Measurements from ENCODE around the gene SLC25A45. TPM values are rescaled to one million over a fixed set of nuclear protein-coding genes. Genes with fewer than 3 reads are reported as not detected.
A peak's percentile ranks its signal among the peaks of the same experiment; 100 is the strongest.

Gene SLC25A45
- total and polyA plus RNA-seq, 11 donors = 3.8 to 11.6 (median 6.6) TPM

DNA sequence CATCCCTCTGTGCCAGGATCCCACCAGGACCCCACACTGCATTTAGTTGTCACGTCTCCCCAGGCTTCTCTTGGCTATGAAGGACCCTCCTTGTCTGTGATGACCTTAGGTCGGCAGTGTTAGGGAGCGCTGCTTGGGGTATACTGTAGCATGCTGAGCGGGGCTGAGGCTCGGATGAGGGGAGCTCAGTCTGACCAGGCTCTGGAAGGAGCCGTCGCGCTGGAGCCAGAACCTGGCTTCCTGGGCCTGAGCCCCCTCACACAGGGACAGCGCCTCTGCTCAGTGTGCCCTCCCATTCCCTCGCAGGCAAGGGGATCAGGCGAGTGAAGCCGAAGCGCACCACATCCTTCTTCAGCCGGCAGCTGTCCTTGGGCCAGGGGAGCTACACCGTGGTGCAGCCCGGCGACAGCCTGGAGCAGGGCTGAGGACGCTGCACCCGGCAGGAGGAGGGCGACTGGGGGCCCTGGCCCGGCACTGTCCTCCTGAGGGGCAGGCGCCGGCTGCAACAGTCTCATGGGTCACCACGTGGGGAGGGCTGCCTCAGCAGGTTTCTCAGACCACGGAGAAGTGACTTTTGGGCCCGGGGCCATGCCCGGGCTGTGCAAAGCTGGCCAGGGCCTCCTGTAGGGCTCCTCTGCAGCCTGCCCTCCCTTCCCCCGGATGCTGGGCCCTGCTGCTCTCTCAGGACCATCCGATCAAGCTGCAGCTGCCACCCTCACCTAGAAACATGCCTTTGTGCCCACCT is 28.7 kb upstream of the SLC25A45 start:
- peak in 3 of 5 donors; percentile 18 to 55 (median 26) for DNase-seq
- intact Hi-C loops (cut with DNase I) = loop anchor here in 3 of 10 donors (2.0 to 10.0 kb wide), 2 partner anchors 20 to 46 kb away; no protein-coding TSS in a partner anchor
- peak in 1 of 4 donors; percentile 7 for ATAC-seq
- WGBS, 4 donors = 84 to 95% (median 88%) methylated on average over 16 to 29 of the region's 29 CpGs
- Histone ChIP-seq H3K9me3 (no peaks in the 10 kb centered on the region), H3K27ac (peak overlapping the region in 3 of 12 donors; percentile 67 to 71 (median 68)), H3K4me1 (peaks cover 0 to 30% (median 18%) of the 10 kb centered on the region in 12 donors), H3K27me3 (no peaks in the 10 kb centered on the region), H3K4me3 (no peak overlapping the region), H3K36me3 (peaks cover 0 to 75% (median 50%) of the 10 kb centered on the region in 9 donors)
- no peak for TF ChIP-seq CTCF (IDR thresholded peaks at IDR 0.05)
- no peak for TF ChIP-seq POLR2A (IDR thresholded peaks at IDR 0.05)

GRCh38 chr11:65404638-65405339 is 22.3 kb upstream of the SLC25A45 start:
- Histone ChIP-seq H3K4me1 (peaks cover 0 to 25% (median 13%) of the 10 kb centered on the region in 12 donors), H3K36me3 (peaks cover 2 to 93% (median 80%) of the 10 kb centered on the region in 9 donors), H3K27me3 (no peaks in the 10 kb centered on the region), H3K9me3 (no peaks in the 10 kb centered on the region), H3K4me3 (no peak overlapping the region), H3K27ac (peak overlapping the region in 10 of 12 donors; percentile 54 to 88 (median 76))
- TF ChIP-seq CTCF (IDR thresholded peaks at IDR 0.05) (no peak), POLR2A (IDR thresholded peaks at IDR 0.05) (no peak)
- 62 to 88% (median 79%) methylated on average over 9 to 24 of the region's 24 CpGs for WGBS, 4 donors
- intact Hi-C loops (cut with DNase I) = loop anchor here in 1 of 10 donors (2.0 kb wide), 1 partner anchor 14 kb away; no protein-coding TSS in a partner anchor
- DNase-seq (peak; percentile 45 to 77 (median 66)), ATAC-seq (peak; percentile 62 to 93 (median 80))

GRCh38 chr11:65404210-65404609 is 21.8 kb upstream of the SLC25A45 start:
- TF ChIP-seq POLR2A (IDR thresholded peaks at IDR 0.05) = no peak
- no peaks in the 10 kb centered on the region for H3K9me3 ChIP-seq
- WGBS, 4 donors = 74 to 80% (median 76%) methylated on average over 11 to 13 of the region's 13 CpGs
- H3K27ac ChIP-seq = peak overlapping the region; percentile 24 to 88 (median 72)
- H3K4me3 ChIP-seq = no peak overlapping the region
- intact Hi-C loops (cut with DNase I) = loop anchor here in 1 of 10 donors (2.0 kb wide), 1 partner anchor 13 kb away; no protein-coding TSS in a partner anchor
- peaks cover 2 to 93% (median 82%) of the 10 kb centered on the region in 9 donors for H3K36me3 ChIP-seq
- ATAC-seq = peak in 1 of 4 donors; percentile 8
- H3K4me1 ChIP-seq = peaks cover 0 to 25% (median 13%) of the 10 kb centered on the region in 12 donors
- DNase-seq = no peak
- H3K27me3 ChIP-seq = no peaks in the 10 kb centered on the region

DNA sequence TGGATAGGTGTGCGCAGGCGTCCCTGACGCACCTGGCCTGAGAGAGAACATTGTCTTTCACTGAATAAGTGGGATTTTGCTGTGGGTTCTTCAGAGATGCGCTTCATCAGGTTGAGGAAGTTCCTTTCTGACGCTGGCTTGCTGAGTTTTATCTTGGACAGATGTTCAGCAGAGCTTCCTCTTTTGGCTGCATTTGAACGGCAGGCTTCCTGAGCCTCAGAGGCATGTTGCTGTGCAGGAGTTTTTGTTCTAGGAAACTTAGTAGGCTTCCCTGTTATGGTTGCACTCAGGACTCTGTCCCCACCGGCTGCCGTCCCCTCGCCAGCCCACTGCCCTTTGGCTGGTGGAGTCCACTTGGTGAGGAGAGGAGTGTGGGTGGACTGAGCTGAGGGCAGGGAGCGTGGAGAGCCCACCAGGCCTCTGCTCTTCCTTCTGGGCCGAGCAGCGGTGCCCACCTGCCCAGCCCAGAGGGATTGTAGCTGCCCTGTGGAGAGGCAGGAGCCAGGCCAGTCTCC is 21.2 kb upstream of the SLC25A45 start:
- Histone ChIP-seq H3K27ac (peak overlapping the region; percentile 24 to 88 (median 72)), H3K4me3 (no peak overlapping the region), H3K27me3 (no peaks in the 10 kb centered on the region), H3K36me3 (peaks cover 2 to 93% (median 81%) of the 10 kb centered on the region in 9 donors), H3K4me1 (peaks cover 0 to 25% (median 13%) of the 10 kb centered on the region in 12 donors), H3K9me3 (no peaks in the 10 kb centered on the region)
- intact Hi-C loops (cut with DNase I) = loop anchor here in 1 of 10 donors (2.0 kb wide), 1 partner anchor 13 kb away; no protein-coding TSS in a partner anchor
- 61 to 66% (median 65%) methylated on average over 12 of the region's 12 CpGs for WGBS, 4 donors
- peak in 3 of 4 donors; percentile 16 to 52 (median 52) for ATAC-seq
- DNase-seq = peak in 1 of 5 donors; percentile 45
- no peak for TF ChIP-seq POLR2A (IDR thresholded peaks at IDR 0.05)
- no peak for TF ChIP-seq CTCF (IDR thresholded peaks at IDR 0.05)

All from heart left ventricle (tissue), 16 donors.